HPDE6-E6E7 (cell line): Measurements from ENCODE around the gene ROR2.
"Not testable (repeated sequence)": the region's sequence is repeated elsewhere in the genome, so short reads cannot be mapped to it uniquely, and the experiment has no call there.

ENCODE experiments used
- DNase-seq: peaks from one replicate; pipeline ENCODE4 v3.0.0; 2011; ENCODE audit warnings: missing footprints; ENCODE audit errors: extremely low spot score

ROR2 gene

DNA sequence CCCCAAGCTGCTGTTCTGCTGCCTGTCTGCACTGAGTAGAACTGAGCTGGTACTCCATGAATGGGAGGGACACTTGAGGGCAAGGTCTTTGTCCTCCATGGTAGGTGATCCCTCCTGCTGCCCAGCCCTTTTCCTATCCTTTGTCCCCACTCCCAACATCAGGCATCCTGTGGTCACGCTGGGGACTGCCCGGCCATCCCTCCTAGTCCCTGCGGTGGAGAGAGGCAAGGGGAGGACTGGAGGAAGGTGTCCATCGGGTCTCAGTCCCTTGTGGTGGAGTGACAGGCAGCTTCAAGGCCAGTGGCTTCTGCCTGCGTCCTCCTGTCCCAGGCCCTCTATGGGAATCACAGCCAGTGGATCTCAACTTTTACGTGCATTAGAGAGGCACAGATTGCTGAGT lies 25.9 kb downstream of the ROR2 start:
- DNase-seq, result no peak

DNA sequence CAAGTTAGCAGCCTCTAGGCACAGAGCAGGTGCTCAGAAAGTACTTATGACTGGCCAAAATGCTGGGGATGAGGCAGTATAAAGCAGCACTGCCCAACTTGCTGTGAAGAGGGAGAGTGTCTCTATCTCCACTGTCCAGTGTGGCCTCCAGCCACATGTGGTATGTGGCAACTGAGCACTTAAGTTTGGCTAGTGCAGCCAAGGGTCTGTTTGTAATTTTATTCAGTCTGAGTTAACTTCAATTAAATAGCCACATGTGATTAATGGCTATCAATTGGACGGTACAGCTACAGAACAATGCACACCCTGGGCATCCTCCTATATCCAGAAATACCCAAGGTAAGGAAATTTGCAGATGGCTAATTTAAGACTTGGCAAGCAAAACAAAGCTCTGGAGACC lies 26.9 kb downstream of the ROR2 start:
- no peak for DNase-seq

DNA sequence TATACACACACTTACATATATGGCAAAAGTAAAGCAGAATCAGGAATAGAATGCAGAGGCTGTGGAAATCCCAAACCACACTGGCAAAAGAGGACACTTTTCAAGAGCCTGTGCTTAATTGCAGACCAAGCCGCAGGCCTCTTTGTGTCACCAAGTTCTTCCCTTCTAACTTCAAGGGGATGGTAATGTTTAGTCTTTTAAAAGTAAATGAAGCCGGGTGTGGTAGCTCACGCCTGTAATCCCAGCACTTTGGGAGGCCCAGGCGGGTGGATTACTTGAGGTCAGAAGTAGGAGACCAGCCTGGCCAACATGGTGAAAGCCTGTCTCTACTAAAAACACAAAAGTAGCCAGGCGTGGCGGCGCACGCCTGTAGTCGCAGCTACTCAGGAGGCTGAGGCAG lies 28.7 kb downstream of the ROR2 start:
- no peak for DNase-seq

DNA sequence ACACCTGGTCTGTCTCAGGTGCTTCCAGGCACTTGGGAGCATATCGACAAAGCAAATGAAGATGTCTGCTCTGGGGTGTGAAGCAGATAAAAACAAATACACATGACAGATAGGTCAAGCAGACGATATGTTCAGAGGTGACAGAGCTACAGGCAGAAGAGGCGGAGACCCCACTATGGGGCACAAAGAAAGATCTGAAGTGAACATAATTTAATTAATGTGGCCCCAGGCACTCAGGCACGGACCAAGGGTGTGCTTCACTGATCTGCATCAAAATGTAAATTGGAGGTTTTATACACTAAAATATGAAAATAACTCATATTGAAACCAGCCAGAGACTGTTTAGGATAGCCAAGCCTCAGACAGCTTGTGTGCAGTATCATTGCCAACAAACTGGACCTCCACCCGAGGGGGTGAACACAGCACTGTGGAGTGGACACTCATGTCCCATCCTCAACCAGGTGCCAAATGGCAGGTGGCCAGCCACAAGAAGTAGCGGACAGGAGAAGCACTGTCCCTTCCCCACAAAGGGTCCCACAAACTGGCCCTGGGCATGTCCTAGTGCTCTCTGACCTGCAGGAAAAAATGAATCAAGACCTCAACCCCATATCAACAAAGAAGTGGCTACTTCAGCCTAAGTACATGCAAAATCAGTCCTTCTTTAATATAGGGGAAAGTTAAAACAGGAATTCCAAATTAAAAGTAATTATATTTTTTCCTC lies 29.2 kb downstream of the ROR2 start:
- no peak for DNase-seq

DNA sequence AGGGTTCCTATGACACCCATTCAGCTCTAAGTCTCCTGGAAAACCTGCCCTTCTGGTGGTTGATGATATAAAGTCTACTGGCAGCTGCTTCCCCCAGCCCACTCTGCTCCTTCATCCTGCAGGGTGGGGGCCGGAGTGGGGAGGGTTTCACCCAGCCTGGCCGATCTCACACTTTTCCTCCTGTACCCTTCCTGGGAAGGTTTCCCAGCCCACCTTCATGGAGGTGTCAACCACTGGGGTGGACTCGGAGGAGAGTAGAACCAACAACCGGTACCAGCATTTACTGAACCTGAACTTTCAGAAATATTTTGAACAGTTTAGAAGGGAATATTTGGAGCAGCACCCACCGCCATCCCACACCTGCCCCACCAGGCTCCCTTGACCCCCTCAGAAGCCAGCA lies 30.4 kb downstream of the ROR2 start:
- no peak for DNase-seq

DNA sequence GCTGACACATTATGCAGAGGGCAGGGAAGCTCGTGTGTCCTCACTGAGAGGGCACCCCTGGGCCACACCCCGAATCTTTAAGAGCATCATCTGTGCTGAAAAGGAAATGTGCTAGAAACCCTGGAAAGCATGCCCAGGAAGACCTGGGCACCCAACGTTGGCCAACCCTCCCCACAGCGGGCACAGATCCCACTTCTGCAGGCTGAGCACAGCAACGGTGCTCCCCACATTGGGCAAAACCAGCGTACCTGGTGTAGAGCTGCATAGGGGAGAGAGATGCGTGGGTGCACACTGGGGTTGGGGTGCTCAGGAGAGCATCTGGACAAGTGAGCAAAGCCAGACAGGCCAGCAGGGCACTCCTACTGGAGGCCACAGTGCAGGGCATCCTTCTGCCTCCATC lies 32.6 kb downstream of the ROR2 start:
- no peak for DNase-seq

DNA sequence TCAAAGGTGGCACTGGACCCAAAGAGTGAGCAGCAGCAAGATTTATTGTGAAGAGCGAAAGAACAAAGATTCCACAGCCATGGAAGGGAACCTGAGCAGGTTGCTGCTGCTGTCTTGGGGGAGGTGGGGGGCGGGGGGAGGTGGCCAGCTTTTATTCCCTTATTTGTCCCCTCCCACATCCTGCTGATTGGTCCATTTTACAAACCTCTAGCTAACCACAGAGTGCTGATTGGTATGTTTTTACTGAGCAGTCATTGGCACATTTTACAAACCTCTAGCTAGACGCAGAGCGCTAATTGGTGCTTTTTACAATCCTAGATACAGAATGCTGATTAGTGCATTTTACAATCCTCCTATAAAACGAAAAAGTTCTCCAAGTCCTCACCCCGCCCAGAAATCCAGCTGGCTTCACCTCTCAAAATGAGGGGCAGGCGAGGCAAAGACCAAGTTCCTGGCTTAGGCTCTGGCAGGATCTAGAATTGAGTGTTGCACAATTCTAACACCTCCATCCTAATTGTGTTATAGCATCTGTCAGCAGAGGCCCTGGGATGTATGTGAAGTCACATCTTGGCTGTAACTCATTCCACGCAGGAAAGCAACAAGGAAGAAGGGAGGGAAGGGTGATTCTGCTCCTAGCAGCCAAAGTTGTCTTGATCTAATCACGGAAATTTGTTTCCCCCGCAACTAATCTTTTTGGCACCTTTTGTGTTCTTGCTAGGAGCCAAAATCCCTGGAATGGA lies 34.3 kb downstream of the ROR2 start:
- DNase-seq, result no peak

DNA sequence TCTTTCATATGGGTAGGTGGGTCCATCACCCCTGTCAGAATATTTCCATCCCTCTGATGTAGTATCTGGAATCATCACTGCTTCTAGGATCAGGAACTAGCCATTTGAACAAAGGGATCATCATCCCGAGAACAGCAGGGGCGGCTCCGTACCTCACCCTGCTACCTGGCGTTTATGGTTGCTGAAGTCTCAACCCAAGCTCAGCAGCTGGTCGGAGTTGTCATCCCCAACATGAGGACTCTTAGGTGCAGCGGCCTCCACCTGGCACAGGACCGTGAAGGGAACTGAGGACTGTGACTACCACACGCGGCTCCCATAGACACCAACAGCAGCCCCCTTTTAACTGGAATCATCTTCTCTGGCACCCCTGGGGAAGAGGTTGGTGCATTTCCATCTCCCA lies 35.1 kb downstream of the ROR2 start:
- no peak for DNase-seq

DNA sequence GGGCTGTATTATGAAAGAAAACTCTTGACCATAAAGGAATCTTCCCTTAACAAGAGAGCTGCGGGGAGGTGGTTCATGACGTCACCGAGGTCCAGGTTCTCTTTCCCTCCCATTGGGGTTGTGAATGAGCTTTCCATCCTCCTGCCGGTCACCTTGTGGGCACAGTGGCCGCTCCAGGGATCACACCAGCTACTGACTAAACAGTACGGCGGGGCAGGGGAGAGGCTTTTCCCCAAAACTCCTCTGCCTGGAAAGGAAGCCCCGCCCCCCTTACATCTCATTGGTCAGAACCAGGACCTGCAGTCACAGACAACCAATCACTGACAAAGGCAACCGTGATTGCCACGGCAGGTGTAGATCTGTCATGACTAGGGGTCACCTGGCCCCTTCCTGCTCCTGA lies 35.6 kb downstream of the ROR2 start:
- DNase-seq, result no peak

DNA sequence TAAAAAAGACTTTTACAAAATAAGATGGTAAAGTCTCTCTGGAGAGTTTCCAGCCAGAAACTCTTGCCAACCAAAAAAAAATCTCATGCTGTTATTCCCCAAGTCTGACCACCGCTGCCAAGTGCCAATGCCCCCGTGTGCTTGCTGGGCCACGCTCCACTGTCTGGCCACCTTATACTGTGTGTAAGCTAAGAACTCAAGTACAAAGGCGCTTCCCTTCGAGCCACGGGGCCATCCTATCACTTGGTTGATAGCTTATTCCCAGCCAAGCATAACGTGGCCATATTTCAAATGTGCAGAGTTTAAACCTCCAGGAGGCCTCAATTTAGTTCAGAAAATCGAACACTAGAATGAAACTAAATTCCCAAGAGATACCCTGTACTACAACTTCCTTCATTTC lies 36.0 kb downstream of the ROR2 start:
- DNase-seq, result no peak

DNA sequence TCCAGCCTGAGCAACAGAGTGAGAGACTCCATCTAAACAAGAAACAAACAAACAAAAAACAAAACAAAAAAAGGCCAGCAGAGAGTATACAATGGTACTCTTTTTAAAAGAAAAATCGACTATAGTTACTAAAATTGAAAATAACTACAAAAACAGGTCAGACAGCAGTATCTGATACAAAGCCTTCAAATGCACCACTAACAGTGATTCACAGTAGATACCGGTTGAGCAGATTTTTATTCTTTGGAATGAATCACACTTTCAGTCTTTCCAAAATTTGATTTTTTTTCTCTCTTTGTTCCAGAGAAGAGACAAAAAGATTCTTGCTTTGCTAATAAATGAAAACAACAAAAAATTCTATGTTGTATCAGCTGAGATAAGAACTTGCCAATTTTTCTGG lies 36.9 kb downstream of the ROR2 start:
- no peak for DNase-seq

DNA sequence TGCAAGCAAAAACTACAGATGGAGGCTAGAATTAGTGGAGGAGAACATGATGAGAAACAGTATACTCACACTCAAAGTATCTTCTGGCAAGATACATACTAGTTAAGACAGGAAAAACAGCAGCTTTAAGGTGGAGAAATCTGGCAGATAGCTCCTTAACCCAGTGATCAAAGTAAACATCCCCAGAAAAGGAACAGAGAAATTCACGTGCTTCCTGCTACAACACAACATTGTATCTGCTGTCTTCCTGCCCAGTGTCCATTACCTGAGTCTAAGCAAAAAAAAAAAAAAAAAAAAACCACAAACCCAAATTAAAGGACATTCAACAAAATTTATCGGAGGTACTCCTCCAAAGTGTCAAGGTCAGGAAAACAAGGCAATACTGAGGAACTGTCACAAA lies 38.4 kb downstream of the ROR2 start:
- DNase-seq, result no peak

DNA sequence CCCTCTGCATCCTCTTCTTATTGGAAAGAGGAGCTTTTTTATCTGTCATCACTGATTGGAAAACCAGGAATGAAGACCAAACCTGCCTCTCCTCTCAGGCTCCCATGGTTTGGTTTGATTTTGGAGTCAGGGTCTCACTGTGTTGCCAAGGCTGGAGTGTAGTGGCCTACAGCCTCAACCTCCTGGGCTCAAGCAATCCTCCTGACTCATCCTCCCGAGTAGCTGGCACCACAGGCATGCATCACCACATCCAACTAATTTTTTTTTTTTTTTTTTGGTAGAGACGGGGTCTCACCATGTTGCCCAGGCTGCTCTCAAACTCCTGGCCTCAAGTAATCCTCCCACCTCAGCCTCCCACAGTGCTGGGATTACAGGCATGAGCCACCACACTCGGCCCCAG lies 40.8 kb downstream of the ROR2 start:
- not testable (repeated sequence) for DNase-seq

DNA sequence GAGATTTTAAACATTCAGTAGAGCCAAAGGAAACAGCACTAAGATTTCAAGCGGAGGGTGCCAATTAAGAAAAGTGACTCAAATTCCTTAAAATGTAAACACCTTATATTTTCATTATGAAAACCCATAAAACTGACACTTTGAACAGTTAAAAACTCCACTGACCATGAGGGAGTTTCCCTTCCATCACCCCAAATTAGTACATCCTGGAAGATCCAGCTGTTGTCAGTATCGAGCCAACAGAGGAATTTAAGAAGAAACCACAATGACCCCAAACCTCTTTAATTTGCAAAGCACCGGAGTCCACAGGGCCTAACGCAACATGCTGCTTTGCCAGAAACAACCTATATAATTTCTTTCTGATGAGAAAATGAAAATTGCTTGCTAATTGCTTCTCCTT lies 41.3 kb downstream of the ROR2 start:
- no peak for DNase-seq

DNA sequence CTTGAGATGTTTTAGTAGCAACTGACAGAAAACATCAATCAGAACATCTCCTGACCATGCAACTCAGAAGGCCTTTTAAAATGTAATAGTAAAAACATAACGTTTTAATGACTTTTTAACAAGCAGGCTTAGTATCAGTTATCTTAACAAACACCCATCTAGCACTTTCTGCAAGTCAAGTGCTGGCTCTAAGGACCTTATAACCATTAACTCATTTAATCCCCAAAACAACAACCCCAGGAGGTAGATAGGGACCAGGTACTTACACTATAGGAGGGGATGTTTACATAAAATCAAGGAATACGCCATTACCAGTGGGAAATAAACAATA lies 41.8 kb downstream of the ROR2 start:
- no peak for DNase-seq

DNA sequence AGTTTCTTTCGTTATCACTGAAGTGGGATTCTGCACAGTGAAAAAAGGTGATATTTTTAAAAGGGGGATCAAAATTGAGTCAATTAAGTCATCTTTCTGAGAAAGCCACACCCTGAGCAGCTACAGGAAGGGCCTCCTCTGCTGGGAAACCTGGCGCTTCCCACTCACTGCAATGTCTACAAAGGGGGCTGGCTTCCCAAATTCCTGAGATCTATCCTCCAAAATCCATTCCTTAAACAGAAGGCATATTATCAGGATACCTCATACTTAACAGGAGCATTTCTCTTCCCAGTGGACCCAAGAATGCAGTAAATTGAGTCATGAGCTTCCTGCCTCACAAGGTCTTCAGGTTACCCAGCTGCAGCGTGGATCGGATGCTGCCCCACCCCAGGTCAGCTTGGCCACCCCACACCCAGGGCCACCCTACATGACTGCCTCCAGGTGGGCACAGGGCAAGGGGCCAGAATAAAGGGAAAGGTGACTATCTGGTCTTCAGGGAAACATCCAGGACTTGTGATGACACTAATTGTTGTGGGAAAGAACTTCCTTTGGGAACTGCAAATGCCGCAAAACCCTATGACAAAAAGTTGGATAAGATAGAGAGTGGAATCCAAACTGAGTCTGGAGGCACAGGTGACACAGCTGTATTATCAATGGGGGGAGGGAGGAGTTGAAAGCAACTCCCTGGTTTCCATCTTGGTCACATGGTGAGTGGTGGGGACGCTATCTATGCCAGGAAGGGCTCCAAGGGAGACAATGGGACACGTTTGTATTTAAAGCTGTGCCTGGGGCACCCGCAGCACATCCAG lies 42.3 kb downstream of the ROR2 start:
- no peak for DNase-seq

DNA sequence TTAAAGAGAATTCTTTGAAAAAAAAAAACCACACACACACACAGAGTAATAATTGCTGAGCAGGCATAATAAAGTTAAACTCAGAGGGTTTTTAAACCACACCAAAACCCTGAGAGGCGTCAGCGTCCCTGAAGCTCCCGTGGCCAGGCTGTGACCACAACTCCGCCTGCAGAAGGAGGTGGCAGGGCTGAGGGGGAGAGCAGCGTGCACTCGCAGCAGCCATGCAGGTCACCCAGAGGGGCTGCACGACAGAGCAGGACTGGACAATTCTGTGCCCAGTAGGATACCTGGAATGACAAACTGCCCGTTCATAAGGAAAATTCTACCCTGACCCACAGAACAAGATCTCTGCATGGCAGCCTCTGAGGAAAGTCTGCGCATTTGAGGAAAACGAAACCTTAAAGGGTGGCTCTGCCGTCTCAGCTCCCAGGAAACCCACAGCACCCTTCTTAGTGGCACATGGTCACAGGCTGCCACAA lies 44.0 kb downstream of the ROR2 start:
- no peak for DNase-seq

DNA sequence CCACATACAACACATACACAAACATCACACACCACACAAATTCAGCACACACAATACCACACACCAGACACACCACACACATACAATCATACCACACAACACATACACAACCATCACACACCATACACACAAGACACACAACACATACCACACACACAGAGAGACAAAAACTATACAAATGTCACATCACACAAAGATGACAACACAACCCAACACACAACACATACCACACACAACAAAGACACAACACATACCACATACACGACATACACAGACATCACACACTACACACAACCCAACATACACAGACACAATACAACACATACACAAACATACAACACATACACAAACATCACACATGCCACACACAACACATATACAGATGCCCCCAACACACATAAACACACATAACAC lies 44.8 kb downstream of the ROR2 start:
- DNase-seq, result no peak

DNA sequence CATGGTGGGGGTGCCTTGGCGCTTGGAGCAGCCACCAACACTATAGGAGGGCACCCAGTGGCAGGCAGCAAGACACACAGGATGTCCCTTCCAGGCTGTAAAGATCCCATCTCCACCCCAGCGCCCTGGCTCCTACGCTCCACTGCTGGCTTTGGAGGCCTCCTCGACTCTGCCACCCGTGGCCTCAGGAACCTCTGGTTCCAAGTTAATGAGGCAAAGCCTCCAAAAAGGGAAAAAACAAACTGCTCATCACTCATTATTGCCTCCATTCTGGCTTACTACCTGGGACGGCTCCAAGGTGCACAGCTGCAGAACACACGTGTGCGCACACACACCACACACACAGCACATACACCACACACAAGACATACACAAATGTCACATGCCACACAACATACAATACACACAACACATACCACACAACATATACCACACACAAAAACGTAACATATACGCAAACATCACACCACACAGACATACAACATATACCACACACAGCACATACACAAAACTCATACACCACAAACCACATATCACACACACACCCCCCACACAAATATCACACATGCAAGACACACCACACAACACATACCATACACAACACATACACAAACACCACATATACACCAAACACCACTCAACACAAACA lies 45.3 kb downstream of the ROR2 start:
- no peak for DNase-seq

DNA sequence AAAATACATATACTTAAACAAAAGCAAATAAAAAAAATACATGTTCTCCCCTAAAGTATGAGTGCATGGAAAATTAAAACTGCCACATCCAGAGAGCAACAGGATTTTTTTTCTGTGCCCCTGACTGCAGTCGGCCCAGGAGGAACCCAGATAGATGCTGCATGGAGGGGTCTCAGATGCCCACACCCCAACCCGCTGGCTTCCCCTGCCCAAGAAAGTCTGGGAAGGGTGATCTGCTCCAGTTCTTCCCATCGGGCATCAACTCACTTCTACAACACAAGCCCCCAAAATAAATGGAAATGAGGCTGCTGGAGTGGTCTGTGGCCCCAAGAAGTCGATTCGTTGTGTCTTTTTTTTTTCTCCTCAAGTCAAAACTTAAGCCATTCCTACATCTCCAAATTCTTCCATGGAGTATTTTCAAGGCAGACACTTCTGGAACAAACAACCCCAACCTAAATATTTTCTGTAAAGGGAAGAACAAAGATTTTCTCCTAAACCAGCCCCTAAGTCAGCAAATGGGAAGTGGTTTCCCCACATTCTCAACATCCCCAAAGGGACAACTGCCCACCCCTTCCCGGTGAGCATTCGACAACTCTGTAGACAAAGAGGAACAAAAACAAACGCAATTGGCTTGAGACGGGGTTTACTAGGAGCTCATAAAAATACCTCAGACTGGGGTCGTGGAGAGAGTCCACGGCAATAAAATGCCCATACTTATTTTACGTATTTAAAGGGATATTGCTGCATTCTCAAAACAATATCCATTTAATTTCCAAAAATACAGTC lies 46.7 kb downstream of the ROR2 start:
- no peak for DNase-seq

DNA sequence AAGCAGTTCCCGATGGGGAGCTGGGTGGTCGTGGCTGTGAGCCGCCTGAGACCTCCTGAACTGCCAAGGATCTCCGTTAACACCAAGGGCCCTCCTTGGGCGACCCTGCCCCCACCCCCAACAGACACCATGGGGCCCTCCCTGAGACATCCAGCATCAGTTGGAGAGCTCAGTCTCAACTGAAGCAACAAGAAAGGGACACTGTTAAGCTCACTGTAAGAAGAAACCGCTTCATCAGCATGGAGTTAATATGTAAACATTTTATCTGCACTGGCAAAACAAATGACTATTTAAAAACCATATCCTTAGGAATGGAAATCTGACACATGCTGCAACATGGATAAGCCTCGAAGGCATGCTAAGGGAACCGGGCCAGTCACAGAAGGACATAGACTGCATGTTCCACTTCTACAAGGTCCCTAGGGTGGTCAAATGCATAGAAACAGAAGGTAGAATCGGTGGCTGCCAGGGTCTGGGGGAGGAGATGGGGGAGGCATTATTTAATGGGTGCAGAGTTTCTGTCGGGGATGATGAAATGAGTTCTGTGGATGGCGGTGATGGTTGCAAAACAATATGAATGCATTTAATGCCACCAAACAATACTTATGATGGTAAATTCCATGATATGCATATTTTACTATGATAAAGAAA lies 47.4 kb downstream of the ROR2 start:
- no peak for DNase-seq
